Body of pancreas (tissue), 4 donors: ENCODE results near the gene ASMTL. TPM values are rescaled to one million over a fixed set of nuclear protein-coding genes. Genes with fewer than 3 reads are reported as not detected.

ENCODE experiments used
- ATAC-seq: fragments of 150-250 bp; one replicate; pipeline ENCODE4 v1.9.1; 2016
- DNase-seq, 4 donors: peaks; one replicate each; pipeline ENCODE4 v3.0.0-alpha.2; 2019
- H3K27ac ChIP-seq, 4 donors: fragments of 200-600 bp; sonication (generic); 1 replicate in 3 of 4; 2 replicates in 1 of 4; pipeline versions ENCODE4 v1.5.1 to v1.6.1; 2016 to 2019; ENCODE audit warnings: mild to moderate bottlenecking in 1 of 4, mixed read lengths in 1 of 4, moderate library complexity in 1 of 4
- H3K27me3 ChIP-seq, 2 donors: fragments of 200-600 bp; sonication (generic); one replicate each; pipeline ENCODE4 v1.6.0; 2016; ENCODE audit warnings: mild to moderate bottlenecking in 1 of 2
- H3K36me3 ChIP-seq, 2 donors: fragments of 200-600 bp; sonication (generic); replicated peaks in 1 of 2; 2 replicates each; pipeline ENCODE4 v1.5.1; 2016; ENCODE audit warnings: low read depth in 2 of 2; ENCODE audit not compliant: insufficient read depth in 1 of 2
- H3K4me1 ChIP-seq: fragments of 200-600 bp; sonication (generic); one replicate; pipeline ENCODE4 v1.6.0; 2016
- H3K4me3 ChIP-seq, 2 donors: fragments of 200-600 bp; sonication (generic); 1 replicate in 1 of 2; 2 replicates in 1 of 2; pipeline ENCODE4 v1.5.1; 2016 to 2019
- H3K9me3 ChIP-seq, 3 donors: fragments of 200-600 bp; sonication (generic); 1 replicate in 2 of 3; 2 replicates in 1 of 3; pipeline ENCODE4 v1.5.1; 2016
- CTCF ChIP-seq, 7 experiments: fragments of 450-650 bp in 4 of 7; fragments of 200-600 bp in 3 of 7; sonication (generic) in 3 of 7; IDR thresholded peaks; one replicate each; pipeline ENCODE4 v1.5.1; 2016 to 2019; ENCODE audit warnings: antibody characterized with exemption in 7 of 7
- POLR2A ChIP-seq, 3 donors: fragments of 450-650 bp; IDR thresholded peaks; one replicate each; pipeline ENCODE4 v1.6.1; 2016; ENCODE audit warnings: antibody characterized with exemption in 3 of 3, mild to moderate bottlenecking in 2 of 3
- WGBS, 2 donors: methylation state at CpG; one replicate each; pipeline ENCODE4 v1.1.5; 2017; 5-methylcytosine and 5-hydroxymethylcytosine counted together
- intact Hi-C: fragments of 100-400 bp; cut with DNase I; formaldehyde crosslinking; loops from one replicate; pipeline ENCODE4 v1.15.1; 2023
- total RNA-seq, 2 donors: library from RNA; depleted of rRNA; stranded (reverse); fragments of >200 nt; gene quantifications; one replicate each; pipeline ENCODE4 v1.1.0, GENCODE V29; 2016

The ASMTL gene
- total RNA-seq, 2 donors from 2014 or later = 16.5 to 18.9 TPM

- no peaks in the 10 kb centered on the region for H3K36me3 ChIP-seq
- H3K4me1 ChIP-seq = no peaks in the 10 kb centered on the region
- no peaks in the 10 kb centered on the region for H3K9me3 ChIP-seq
- intact Hi-C loops = loop anchor here (10.0 kb wide), 1 partner anchor 106 kb away; no protein-coding TSS in a partner anchor
- DNase-seq = no peak
- H3K27me3 ChIP-seq = no peaks in the 10 kb centered on the region
- TF ChIP-seq POLR2A (IDR thresholded peaks at IDR 0.05) (no peak), CTCF (IDR thresholded peaks at IDR 0.05) (no peak)
- WGBS, 2 donors = 52 to 59% methylated on average over 11 to 20 of the region's 20 CpGs
- H3K4me3 ChIP-seq = no peak overlapping the region
- H3K27ac ChIP-seq = no peak overlapping the region
- no peak for ATAC-seq
These were observed 15.6 kb upstream of the ASMTL start for GRCh38 chrX:1468250-1468772.

- TF ChIP-seq CTCF (IDR thresholded peaks at IDR 0.05) = no peak
- no peak for TF ChIP-seq POLR2A (IDR thresholded peaks at IDR 0.05)
- WGBS, 2 donors = 32 to 41% methylated on average over 20 of the region's 20 CpGs
- no peak for ATAC-seq
- no peaks in the 10 kb centered on the region for H3K36me3 ChIP-seq
- H3K9me3 ChIP-seq = no peaks in the 10 kb centered on the region
- H3K4me3 ChIP-seq = no peak overlapping the region
- DNase-seq = no peak
- no peaks in the 10 kb centered on the region for H3K27me3 ChIP-seq
- H3K4me1 ChIP-seq = no peaks in the 10 kb centered on the region
- no peak overlapping the region for H3K27ac ChIP-seq
- intact Hi-C loops = loop anchor here (10.0 kb wide), 1 partner anchor 108 kb away; no protein-coding TSS in a partner anchor
These were observed 14.4 kb upstream of the ASMTL start for GRCh38 chrX:1466971-1467561.

- Histone ChIP-seq H3K27ac (no peak overlapping the region), H3K4me3 (no peak overlapping the region), H3K9me3 (no peaks in the 10 kb centered on the region), H3K27me3 (no peaks in the 10 kb centered on the region), H3K36me3 (no peaks in the 10 kb centered on the region), H3K4me1 (no peaks in the 10 kb centered on the region)
- ATAC-seq (no peak), DNase-seq (no peak)
- 33 to 52% methylated on average over 23 to 24 of the region's 36 CpGs for WGBS, 2 donors
- TF ChIP-seq CTCF (IDR thresholded peaks at IDR 0.05) (no peak), POLR2A (IDR thresholded peaks at IDR 0.05) (no peak)
- intact Hi-C loops = loop anchor here (10.0 kb wide), 1 partner anchor 109 kb away; no protein-coding TSS in a partner anchor
These were observed 13.5 kb upstream of the ASMTL start for GRCh38 chrX:1466232-1466661.

GRCh38 chrX:1465286-1466231 lies 12.8 kb upstream of the ASMTL start:
- TF ChIP-seq CTCF (IDR thresholded peaks at IDR 0.05) = no peak
- no peak for TF ChIP-seq POLR2A (IDR thresholded peaks at IDR 0.05)
- no peak overlapping the region for H3K27ac ChIP-seq
- DNase-seq (no peak), ATAC-seq (no peak)
- H3K27me3 ChIP-seq = no peaks in the 10 kb centered on the region
- whole genome bisulfite sequencing, 2 donors = 27 to 43% methylated on average over 36 to 75 of the region's 75 CpGs
- H3K4me1 ChIP-seq = no peaks in the 10 kb centered on the region
- no peaks in the 10 kb centered on the region for H3K9me3 ChIP-seq
- H3K4me3 ChIP-seq = no peak overlapping the region
- intact Hi-C loops = loop anchor here (10.0 kb wide), 1 partner anchor 109 kb away; no protein-coding TSS in a partner anchor
- no peaks in the 10 kb centered on the region for H3K36me3 ChIP-seq
